Caco-2 (cell line): Measurements from ENCODE around the gene PPP2R5A. TPM values are rescaled to one million over a fixed set of nuclear protein-coding genes. Genes with fewer than 3 reads are reported as not detected.

Experiments
- BruUV-seq: library from RNA; stranded (reverse); fragments of 400-500 nt; replicated peaks from 2 replicates; lab custom pipeline; 2021; lab: Mats Ljungman, UMichigan
- CTCF ChIA-PET: fragments of 300-600 bp; sonication (Branson Sonifier 250); formaldehyde crosslinking; loops from one replicate; lab custom pipeline; 2022; ENCODE audit warnings: antibody characterized with exemption; lab: Charles Lee
- POLR2A ChIA-PET: fragments of 300-600 bp; sonication (Branson Sonifier 250); formaldehyde crosslinking; loops from one replicate; lab custom pipeline; 2022; ENCODE audit warnings: antibody characterized with exemption; lab: Charles Lee
- DNase-seq, 2 experiments: peaks; one replicate each; pipeline versions ENCODE4 v3.0.0 to v3.0.0-alpha.2; 2020 to 2022
- H3K27me3 ChIP-seq: replicated peaks from 2 replicates; pipeline ENCODE4 v1.6.0; 2011; ENCODE audit warnings: low read length; ENCODE audit not compliant: control insufficient read depth, insufficient read depth
- H3K36me3 ChIP-seq: 2 replicates; pipeline ENCODE4 v1.5.1; 2011; ENCODE audit warnings: low read length; ENCODE audit not compliant: control insufficient read depth, insufficient read depth
- H3K4me1 ChIP-seq: fragments of 250-450 bp; sonication (Bioruptor Pico); 2 replicates; pipeline ENCODE4 v1.5.1; 2020; ENCODE audit warnings: mild to moderate bottlenecking
- H3K4me3 ChIP-seq: 2 replicates; pipeline ENCODE4 v1.5.1; 2011; ENCODE audit warnings: low read depth, mild to moderate bottlenecking, control low read depth, low read length
- H3K9me3 ChIP-seq: fragments of 250-450 bp; sonication (Bioruptor Pico); 2 replicates; pipeline ENCODE4 v1.5.1; 2020; ENCODE audit warnings: mild to moderate bottlenecking, moderate library complexity
- H3K27ac Mint-ChIP-seq: one replicate; pipeline ENCODE4 v1.8.0; 2022; ENCODE audit warnings: mixed read lengths; ENCODE audit not compliant: unreplicated experiment
- H3K27me3 Mint-ChIP-seq: one replicate; pipeline ENCODE4 v1.8.0; 2022; ENCODE audit warnings: mixed read lengths; ENCODE audit not compliant: insufficient read depth, unreplicated experiment
- H3K36me3 Mint-ChIP-seq: one replicate; pipeline ENCODE4 v1.8.0; 2022; ENCODE audit warnings: mild to moderate bottlenecking, mixed read lengths; ENCODE audit not compliant: insufficient read depth, unreplicated experiment
- H3K4me1 Mint-ChIP-seq: one replicate; pipeline ENCODE4 v1.8.0; 2022; ENCODE audit warnings: low read depth, mixed read lengths; ENCODE audit not compliant: unreplicated experiment
- H3K4me3 Mint-ChIP-seq: one replicate; pipeline ENCODE4 v1.8.0; 2022; ENCODE audit warnings: mild to moderate bottlenecking, moderate library complexity, mixed read lengths; ENCODE audit not compliant: unreplicated experiment
- H3K9me3 Mint-ChIP-seq: one replicate; pipeline ENCODE4 v1.8.0; 2022; ENCODE audit warnings: mixed read lengths; ENCODE audit not compliant: unreplicated experiment
- intact Hi-C: fragments of 100-400 bp; cut with micrococcal nuclease; formaldehyde crosslinking; loops from one replicate; pipeline ENCODE4 v1.10.0; 2022; ENCODE audit not compliant: unreplicated experiment
- total RNA-seq: library from RNA; stranded (reverse); gene quantifications from 2 replicates; pipeline ENCODE4 v1.2.3, GENCODE V29; 2022
- TF ChIP-seq, protein P1 (sequence below), 2 experiments: fragments of 200-600 bp in 1 of 2; IDR thresholded peaks; 1 replicate in 1 of 2; 2 replicates in 1 of 2; pipeline versions ENCODE4 v1.5.1 to v1.8.0; 2011 to 2022; ENCODE audit warnings: antibody characterized with exemption in 1 of 2, control low read depth in 1 of 2, inconsistent platforms in 1 of 2, low read depth in 1 of 2, low read length in 1 of 2, mild to moderate bottlenecking in 1 of 2, moderate library complexity in 1 of 2; ENCODE audit not compliant: insufficient read depth in 1 of 2, severe bottlenecking in 1 of 2, unreplicated experiment in 1 of 2

Gene PPP2R5A
- total RNA-seq, 1 experiment from 2014 or later = 49.4 TPM

DNA sequence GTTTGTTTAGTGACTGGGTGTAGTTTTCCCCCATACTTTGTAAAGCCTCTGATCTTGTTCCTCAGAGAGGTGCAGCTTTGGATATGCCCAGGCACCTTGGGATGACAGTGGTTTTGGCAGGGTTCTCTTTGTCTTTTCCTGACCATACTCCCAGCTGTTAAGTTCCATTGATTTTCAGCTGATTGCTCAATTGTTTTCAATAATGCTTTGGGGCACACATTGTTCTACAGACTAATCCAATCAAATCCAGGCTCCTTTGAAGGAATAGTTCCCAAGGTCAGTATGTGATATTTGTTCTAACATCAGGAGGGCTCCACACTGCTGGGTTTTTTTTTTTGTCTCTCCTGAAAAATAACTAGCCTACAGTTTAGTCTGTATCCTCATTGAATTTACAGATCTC, 24.8 kb downstream of the PPP2R5A start:
- Mint-ChIP-seq H3K4me3 (no peak overlapping the region), H3K36me3 (peaks cover 25% of the 10 kb centered on the region), H3K9me3 (peaks cover 16% of the 10 kb centered on the region), H3K4me1 (peaks cover 17% of the 10 kb centered on the region), H3K27ac (no peak overlapping the region), H3K27me3 (no peaks in the 10 kb centered on the region)
- intact Hi-C loops = no loop called here
- no TSS peak for BruUV-seq
- TF ChIP-seq, protein P1, sequence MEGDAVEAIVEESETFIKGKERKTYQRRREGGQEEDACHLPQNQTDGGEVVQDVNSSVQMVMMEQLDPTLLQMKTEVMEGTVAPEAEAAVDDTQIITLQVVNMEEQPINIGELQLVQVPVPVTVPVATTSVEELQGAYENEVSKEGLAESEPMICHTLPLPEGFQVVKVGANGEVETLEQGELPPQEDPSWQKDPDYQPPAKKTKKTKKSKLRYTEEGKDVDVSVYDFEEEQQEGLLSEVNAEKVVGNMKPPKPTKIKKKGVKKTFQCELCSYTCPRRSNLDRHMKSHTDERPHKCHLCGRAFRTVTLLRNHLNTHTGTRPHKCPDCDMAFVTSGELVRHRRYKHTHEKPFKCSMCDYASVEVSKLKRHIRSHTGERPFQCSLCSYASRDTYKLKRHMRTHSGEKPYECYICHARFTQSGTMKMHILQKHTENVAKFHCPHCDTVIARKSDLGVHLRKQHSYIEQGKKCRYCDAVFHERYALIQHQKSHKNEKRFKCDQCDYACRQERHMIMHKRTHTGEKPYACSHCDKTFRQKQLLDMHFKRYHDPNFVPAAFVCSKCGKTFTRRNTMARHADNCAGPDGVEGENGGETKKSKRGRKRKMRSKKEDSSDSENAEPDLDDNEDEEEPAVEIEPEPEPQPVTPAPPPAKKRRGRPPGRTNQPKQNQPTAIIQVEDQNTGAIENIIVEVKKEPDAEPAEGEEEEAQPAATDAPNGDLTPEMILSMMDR (IDR thresholded peaks at IDR 0.05; ENCODE audit: insufficient read depth in 1 of 2, low read depth in 1 of 2, low read length in 1 of 2, severe bottlenecking in 1 of 2, unreplicated experiment in 1 of 2) = no peak
- no peaks in the 10 kb centered on the region for H3K9me3 ChIP-seq
- H3K4me1 ChIP-seq = peaks cover 15% of the 10 kb centered on the region
- CTCF ChIA-PET = no interaction called here
- H3K4me3 ChIP-seq = no peak overlapping the region
- H3K36me3 ChIP-seq = no peaks in the 10 kb centered on the region
- no peak for DNase-seq
- H3K27me3 ChIP-seq = no peaks in the 10 kb centered on the region
- POLR2A ChIA-PET = no interaction called here

DNA sequence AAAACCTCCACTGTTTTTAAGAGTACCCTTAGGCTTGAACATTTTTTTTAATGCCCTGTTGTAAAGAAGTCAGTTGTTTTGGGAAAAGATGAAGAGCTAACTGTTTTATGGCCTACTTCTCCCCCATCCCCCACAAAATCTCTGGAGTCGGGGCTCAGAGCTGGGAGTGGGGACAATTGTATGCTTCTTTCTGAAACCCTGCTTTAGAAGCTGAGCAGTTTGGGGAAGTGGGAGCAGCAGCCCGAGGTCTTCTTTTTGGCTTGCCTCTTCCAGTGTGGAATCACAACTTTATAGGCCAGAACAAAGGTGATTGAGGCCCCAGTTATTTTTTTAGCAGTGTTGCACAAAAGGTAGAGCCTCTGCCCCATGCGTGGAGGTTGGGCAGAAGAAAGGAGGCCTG, 25.2 kb downstream of the PPP2R5A start:
- Histone ChIP-seq H3K4me3 (no peak overlapping the region), H3K9me3 (no peaks in the 10 kb centered on the region), H3K4me1 (peaks cover 17% of the 10 kb centered on the region), H3K27me3 (no peaks in the 10 kb centered on the region), H3K36me3 (no peaks in the 10 kb centered on the region)
- Mint-ChIP-seq H3K27me3 (no peaks in the 10 kb centered on the region), H3K27ac (no peak overlapping the region), H3K4me1 (peaks cover 15% of the 10 kb centered on the region), H3K4me3 (no peak overlapping the region), H3K36me3 (peaks cover 25% of the 10 kb centered on the region), H3K9me3 (peaks cover 12% of the 10 kb centered on the region)
- BruUV-seq = no TSS peak
- TF ChIP-seq, protein P1 (IDR thresholded peaks at IDR 0.05; ENCODE audit: insufficient read depth in 1 of 2, low read depth in 1 of 2, low read length in 1 of 2, severe bottlenecking in 1 of 2, unreplicated experiment in 1 of 2) = no peak
- intact Hi-C loops = no loop called here
- no peak for DNase-seq
- POLR2A ChIA-PET = no interaction called here
- CTCF ChIA-PET = no interaction called here

DNA sequence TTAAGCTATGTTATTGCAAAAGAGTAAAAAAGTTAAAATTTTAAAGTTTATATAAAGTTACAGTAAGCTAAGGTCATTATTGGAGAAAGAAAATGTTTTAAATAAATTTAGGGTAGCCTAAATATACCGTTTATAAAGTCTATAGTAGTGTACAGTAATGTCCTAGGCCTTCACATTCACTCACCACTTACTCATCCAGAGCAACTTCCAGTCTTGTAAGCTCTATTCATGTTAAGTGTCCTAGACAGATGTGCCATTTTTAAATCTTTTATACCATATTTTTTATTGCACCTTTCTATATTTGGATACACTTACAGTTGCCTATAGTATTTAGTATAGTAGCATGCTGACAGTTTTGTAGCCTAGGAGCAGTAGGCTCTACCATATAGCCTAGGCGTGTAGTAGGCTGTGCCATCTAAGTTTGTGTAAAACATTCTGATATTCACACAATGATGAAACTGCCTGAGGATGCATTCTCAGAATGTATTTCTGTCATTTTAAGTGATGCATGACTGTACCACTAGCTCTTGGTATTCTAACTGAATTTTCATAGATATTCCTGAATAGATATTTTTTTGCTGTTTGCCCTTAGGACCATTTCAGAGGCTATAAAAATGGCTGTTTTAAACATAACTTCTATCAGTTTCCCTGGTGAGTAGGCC, 26.8 kb downstream of the PPP2R5A start:
- CTCF ChIA-PET = interaction anchor here (0.6 kb wide), 1 partner anchor 39 kb away, joined by 3 read pairs; no protein-coding TSS in a partner anchor
- no peak for DNase-seq
- TF ChIP-seq, protein P1 (IDR thresholded peaks at IDR 0.05; ENCODE audit: insufficient read depth in 1 of 2, low read depth in 1 of 2, low read length in 1 of 2, severe bottlenecking in 1 of 2, unreplicated experiment in 1 of 2) = no peak
- H3K27me3 ChIP-seq = no peaks in the 10 kb centered on the region
- peaks cover 21% of the 10 kb centered on the region for H3K4me1 ChIP-seq
- no peaks in the 10 kb centered on the region for H3K9me3 Mint-ChIP-seq
- no peaks in the 10 kb centered on the region for H3K27me3 Mint-ChIP-seq
- peaks cover 31% of the 10 kb centered on the region for H3K36me3 Mint-ChIP-seq
- no peak overlapping the region for H3K27ac Mint-ChIP-seq
- peaks cover 17% of the 10 kb centered on the region for H3K4me1 Mint-ChIP-seq
- H3K9me3 ChIP-seq = no peaks in the 10 kb centered on the region
- no TSS peak for BruUV-seq
- POLR2A ChIA-PET = no interaction called here
- intact Hi-C loops = no loop called here
- no peaks in the 10 kb centered on the region for H3K36me3 ChIP-seq
- H3K4me3 Mint-ChIP-seq = no peak overlapping the region
- H3K4me3 ChIP-seq = no peak overlapping the region
